Esophagus muscularis mucosa (tissue), 4 donors: ENCODE results near the gene PCED1A.

Experiments
- EP300 ChIP-seq: sonication (generic); formaldehyde crosslinking; IDR thresholded peaks from one replicate; pipeline ENCODE4 v1.6.1; 2017; ENCODE audit warnings: antibody characterized with exemption
- POLR2A ChIP-seq: fragments of 450-650 bp; IDR thresholded peaks from one replicate; pipeline ENCODE4 v1.6.1; 2017; ENCODE audit warnings: antibody characterized with exemption, moderate library complexity, mild to moderate bottlenecking, low read depth
- POLR2AphosphoS5 ChIP-seq, 2 donors: sonication (generic); formaldehyde crosslinking; IDR thresholded peaks; one replicate each; pipeline ENCODE4 v1.6.1; 2017; ENCODE audit warnings: antibody characterized with exemption in 2 of 2
- TF ChIP-seq, protein P1 (sequence below), 3 experiments: fragments of 200-600 bp in 2 of 3; fragments of 450-650 bp in 1 of 3; sonication (generic) in 2 of 3; IDR thresholded peaks; one replicate each; pipeline ENCODE4 v1.5.1; 2017 to 2019; ENCODE audit warnings: antibody characterized with exemption in 3 of 3, mild to moderate bottlenecking in 2 of 3, moderate library complexity in 1 of 3

DNA sequence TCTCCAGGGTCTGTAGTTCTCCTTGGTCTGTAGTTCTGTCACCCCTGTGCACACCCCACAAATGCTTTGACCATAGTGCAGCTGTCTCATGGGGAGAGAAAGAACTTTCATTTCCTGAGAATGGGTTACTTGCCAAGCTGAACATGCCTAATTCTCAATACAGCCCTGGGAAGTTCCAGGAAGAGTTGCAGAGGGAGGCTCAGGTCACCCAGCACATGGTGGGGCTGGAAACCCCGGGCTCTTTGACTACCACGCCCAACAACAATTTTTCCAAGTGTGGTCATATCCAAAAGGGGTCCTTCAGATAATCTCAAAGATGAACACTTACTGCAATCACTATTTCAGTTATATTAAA is 30.6 kb upstream of the PCED1A start:
- TF ChIP-seq POLR2AphosphoS5 (IDR thresholded peaks at IDR 0.05) (no peak), POLR2A (no peak), EP300 (no peak)
- TF ChIP-seq, protein P1, sequence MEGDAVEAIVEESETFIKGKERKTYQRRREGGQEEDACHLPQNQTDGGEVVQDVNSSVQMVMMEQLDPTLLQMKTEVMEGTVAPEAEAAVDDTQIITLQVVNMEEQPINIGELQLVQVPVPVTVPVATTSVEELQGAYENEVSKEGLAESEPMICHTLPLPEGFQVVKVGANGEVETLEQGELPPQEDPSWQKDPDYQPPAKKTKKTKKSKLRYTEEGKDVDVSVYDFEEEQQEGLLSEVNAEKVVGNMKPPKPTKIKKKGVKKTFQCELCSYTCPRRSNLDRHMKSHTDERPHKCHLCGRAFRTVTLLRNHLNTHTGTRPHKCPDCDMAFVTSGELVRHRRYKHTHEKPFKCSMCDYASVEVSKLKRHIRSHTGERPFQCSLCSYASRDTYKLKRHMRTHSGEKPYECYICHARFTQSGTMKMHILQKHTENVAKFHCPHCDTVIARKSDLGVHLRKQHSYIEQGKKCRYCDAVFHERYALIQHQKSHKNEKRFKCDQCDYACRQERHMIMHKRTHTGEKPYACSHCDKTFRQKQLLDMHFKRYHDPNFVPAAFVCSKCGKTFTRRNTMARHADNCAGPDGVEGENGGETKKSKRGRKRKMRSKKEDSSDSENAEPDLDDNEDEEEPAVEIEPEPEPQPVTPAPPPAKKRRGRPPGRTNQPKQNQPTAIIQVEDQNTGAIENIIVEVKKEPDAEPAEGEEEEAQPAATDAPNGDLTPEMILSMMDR (IDR thresholded peaks at IDR 0.05) = no peak
